IPS-11a (cell line): ENCODE data around the gene EPHA4.
"Not testable (repeated sequence)": the region's sequence is repeated elsewhere in the genome, so short reads cannot be mapped to it uniquely, and the experiment has no call there.

Experiments used
- H3K4me3 ChIP-seq: one replicate; pipeline ENCODE4 v1.5.1; 2013; ENCODE audit warnings: low read depth, low read length, control low read depth

Gene EPHA4

GRCh38 chr2:221511325-221511724 is 60.8 kb downstream of the EPHA4 start:
- not testable (repeated sequence) for H3K4me3 ChIP-seq

GRCh38 chr2:221506469-221506868 is 65.6 kb downstream of the EPHA4 start:
- no peak overlapping the region for H3K4me3 ChIP-seq

GRCh38 chr2:221505605-221506004 is 66.5 kb downstream of the EPHA4 start:
- H3K4me3 ChIP-seq = no peak overlapping the region

GRCh38 chr2:221504905-221505304 is 67.2 kb downstream of the EPHA4 start:
- H3K4me3 ChIP-seq = no peak overlapping the region

GRCh38 chr2:221503965-221504364 is 68.1 kb downstream of the EPHA4 start:
- H3K4me3 ChIP-seq = no peak overlapping the region

GRCh38 chr2:221502270-221503010 is 69.7 kb downstream of the EPHA4 start:
- H3K4me3 ChIP-seq = no peak overlapping the region

- H3K4me3 ChIP-seq = no peak overlapping the region
These were observed 70.2 kb downstream of the EPHA4 start for GRCh38 chr2:221501883-221502269.

GRCh38 chr2:221501210-221501882 is 70.8 kb downstream of the EPHA4 start:
- H3K4me3 ChIP-seq = no peak overlapping the region

- H3K4me3 ChIP-seq = no peak overlapping the region
These were observed 71.4 kb downstream of the EPHA4 start for GRCh38 chr2:221500501-221501209.

- H3K4me3 ChIP-seq = no peak overlapping the region
These were observed 76.4 kb downstream of the EPHA4 start for GRCh38 chr2:221495731-221496130.

- H3K4me3 ChIP-seq = no peak overlapping the region
These were observed 77.5 kb downstream of the EPHA4 start for GRCh38 chr2:221494556-221494955.

- H3K4me3 ChIP-seq = no peak overlapping the region
These were observed 78.7 kb downstream of the EPHA4 start for GRCh38 chr2:221493391-221493790.

GRCh38 chr2:221492636-221493035 is 79.5 kb downstream of the EPHA4 start:
- no peak overlapping the region for H3K4me3 ChIP-seq

- H3K4me3 ChIP-seq = no peak overlapping the region
These were observed 81.5 kb downstream of the EPHA4 start for GRCh38 chr2:221490506-221491060.

- H3K4me3 ChIP-seq = no peak overlapping the region
These were observed 83.8 kb downstream of the EPHA4 start for GRCh38 chr2:221488136-221488807.

- no peak overlapping the region for H3K4me3 ChIP-seq
These were observed 86.0 kb downstream of the EPHA4 start for GRCh38 chr2:221486106-221486505.

GRCh38 chr2:221485503-221485870 is 86.6 kb downstream of the EPHA4 start:
- no peak overlapping the region for H3K4me3 ChIP-seq

- no peak overlapping the region for H3K4me3 ChIP-seq
These were observed 87.2 kb downstream of the EPHA4 start for GRCh38 chr2:221484761-221485502.

GRCh38 chr2:221482666-221483455 is 89.2 kb downstream of the EPHA4 start:
- H3K4me3 ChIP-seq = no peak overlapping the region

GRCh38 chr2:221480821-221481220 is 91.3 kb downstream of the EPHA4 start:
- no peak overlapping the region for H3K4me3 ChIP-seq
